Smooth muscle cell (in vitro differentiated cells): ENCODE data around the gene GJC1. TPM values are rescaled to one million over a fixed set of nuclear protein-coding genes. Genes with fewer than 3 reads are reported as not detected.
A peak's percentile ranks its signal among the peaks of the same experiment; 100 is the strongest.

Experiments used
- DNase-seq: peaks from one replicate; lab custom pipeline; 2025; ENCODE audit not compliant: unreplicated experiment; lab: John Stamatoyannopoulos, UW
- H2AFZ ChIP-seq: fragments of 200-600 bp; sonication (generic); 2 replicates; pipeline ENCODE4 v1.6.0; 2016; ENCODE audit warnings: antibody characterized with exemption, low read depth, mild to moderate bottlenecking
- H3F3A ChIP-seq: fragments of 200-600 bp; sonication (generic); 2 replicates; pipeline ENCODE4 v1.6.0; 2017; ENCODE audit warnings: antibody characterized with exemption, low read depth
- H3K27ac ChIP-seq: fragments of 200-600 bp; sonication (generic); 2 replicates; pipeline ENCODE4 v1.5.1; 2016; ENCODE audit warnings: low read depth, mild to moderate bottlenecking
- H3K27me3 ChIP-seq: fragments of 200-600 bp; sonication (generic); 2 replicates; pipeline ENCODE4 v1.6.1; 2016; ENCODE audit warnings: low read depth, mild to moderate bottlenecking
- H3K36me3 ChIP-seq: fragments of 200-600 bp; sonication (generic); 2 replicates; pipeline ENCODE4 v1.5.1; 2016; ENCODE audit warnings: low read depth
- H3K4me1 ChIP-seq: fragments of 200-600 bp; sonication (generic); 2 replicates; pipeline ENCODE4 v1.5.1; 2016; ENCODE audit warnings: low read depth
- H3K4me2 ChIP-seq: fragments of 200-600 bp; sonication (generic); 2 replicates; pipeline ENCODE4 v1.6.0; 2016; ENCODE audit warnings: mild to moderate bottlenecking
- H3K4me3 ChIP-seq: fragments of 200-600 bp; sonication (generic); 2 replicates; pipeline ENCODE4 v1.5.1; 2016; ENCODE audit warnings: mild to moderate bottlenecking
- H3K79me2 ChIP-seq: fragments of 200-600 bp; sonication (generic); 2 replicates; pipeline ENCODE4 v1.6.0; 2016; ENCODE audit warnings: low read depth, mild to moderate bottlenecking
- H3K9ac ChIP-seq: fragments of 200-600 bp; sonication (generic); 2 replicates; pipeline ENCODE4 v1.6.0; 2016; ENCODE audit warnings: low read depth
- H3K9me3 ChIP-seq: fragments of 200-600 bp; sonication (generic); replicated peaks from 2 replicates; pipeline ENCODE4 v1.5.1; 2016; ENCODE audit warnings: low read depth
- H4K20me1 ChIP-seq: fragments of 200-600 bp; sonication (generic); 2 replicates; pipeline ENCODE4 v1.6.0; 2016; ENCODE audit warnings: low read depth
- CTCF ChIP-seq: fragments of 200-600 bp; sonication (generic); IDR thresholded peaks from 2 replicates; pipeline ENCODE4 v1.5.1; 2017; ENCODE audit warnings: borderline replicate concordance, mild to moderate bottlenecking, antibody characterized with exemption; ENCODE audit not compliant: insufficient read depth, poor library complexity, severe bottlenecking
- WGBS: methylation state at CpG from one replicate; pipeline ENCODE4 v1.1.7; 2016; ENCODE audit warnings: low lambda C conversion rate; 5-methylcytosine and 5-hydroxymethylcytosine counted together
- polyA plus RNA-seq: library from polyadenylated mRNA; unstranded; fragments of >200 nt; fragmentation: Nextera tagmentation; extraction: Ambion mirVana; gene quantifications from 2 replicates; pipeline ENCODE4 v1.2.1, GENCODE V29; 2016
- total RNA-seq: library from RNA; depleted of rRNA; stranded (reverse); fragments of >200 nt; gene quantifications from 2 replicates; pipeline ENCODE4 v1.2.3, GENCODE V29; 2014

The GJC1 gene
- total and polyA plus RNA-seq, 2 experiments from 2014 or later, result 8.0 to 16.1 TPM

GRCh38 chr17:44779211-44780025 is 50.7 kb downstream of the GJC1 start:
- no peaks in the 10 kb centered on the region for H3K27me3 ChIP-seq
- H3K9ac ChIP-seq, result peak overlapping the region; percentile 63
- peak; percentile 86 for TF ChIP-seq CTCF
- no peaks in the 10 kb centered on the region for H4K20me1 ChIP-seq
- H3K9me3 ChIP-seq, result no peaks in the 10 kb centered on the region
- no peak overlapping the region for H3K27ac ChIP-seq
- H3K4me1 ChIP-seq, result peaks cover 11% of the 10 kb centered on the region
- peak; percentile 65 for DNase-seq
- H3K36me3 ChIP-seq, result no peaks in the 10 kb centered on the region
- H3K4me2 ChIP-seq, result peak overlapping the region; percentile 92
- no peaks in the 10 kb centered on the region for H3K79me2 ChIP-seq
- H2AFZ ChIP-seq, result peak overlapping the region; percentile 91
- H3K4me3 ChIP-seq, result peak overlapping the region; percentile 53
- H3F3A ChIP-seq, result no peaks in the 10 kb centered on the region
- 30% methylated on average over 34 of the region's 36 CpGs for WGBS

GRCh38 chr17:44778656-44779210 is 51.4 kb downstream of the GJC1 start:
- no peaks in the 10 kb centered on the region for H3K9me3 ChIP-seq
- peaks cover 11% of the 10 kb centered on the region for H3K4me1 ChIP-seq
- no peaks in the 10 kb centered on the region for H3K27me3 ChIP-seq
- no peak for TF ChIP-seq CTCF
- peak overlapping the region; percentile 92 for H3K4me2 ChIP-seq
- H2AFZ ChIP-seq, result no peak overlapping the region
- H3K4me3 ChIP-seq, result no peak overlapping the region
- H3K79me2 ChIP-seq, result no peaks in the 10 kb centered on the region
- no peaks in the 10 kb centered on the region for H3F3A ChIP-seq
- 52% methylated on average over 10 of the region's 10 CpGs for WGBS
- no peaks in the 10 kb centered on the region for H3K36me3 ChIP-seq
- H3K27ac ChIP-seq, result no peak overlapping the region
- no peak for DNase-seq
- H4K20me1 ChIP-seq, result no peaks in the 10 kb centered on the region
- H3K9ac ChIP-seq, result no peak overlapping the region

- H3K79me2 ChIP-seq, result no peaks in the 10 kb centered on the region
- H3K4me1 ChIP-seq, result peaks cover 11% of the 10 kb centered on the region
- H3K36me3 ChIP-seq, result no peaks in the 10 kb centered on the region
- no peaks in the 10 kb centered on the region for H4K20me1 ChIP-seq
- TF ChIP-seq CTCF, result no peak
- no peaks in the 10 kb centered on the region for H3F3A ChIP-seq
- H3K27ac ChIP-seq, result no peak overlapping the region
- no peak for DNase-seq
- H3K27me3 ChIP-seq, result no peaks in the 10 kb centered on the region
- H3K9me3 ChIP-seq, result no peaks in the 10 kb centered on the region
- no peak overlapping the region for H3K4me3 ChIP-seq
- H2AFZ ChIP-seq, result no peak overlapping the region
- H3K9ac ChIP-seq, result no peak overlapping the region
- no peak overlapping the region for H3K4me2 ChIP-seq
- 90% methylated on average over 20 of the region's 20 CpGs for WGBS
Observed at GRCh38 chr17:44777394-44778348, 52.4 kb downstream of the GJC1 start.
